GM21367 (cell line): ENCODE data around the gene ACTN3.
A peak's percentile ranks its signal among the peaks of the same experiment; 100 is the strongest.
"Not testable (repeated sequence)": the region's sequence is repeated elsewhere in the genome, so short reads cannot be mapped to it uniquely, and the experiment has no call there.

Experiments
- ATAC-seq: cut with Tn5 transposase; IDR thresholded peaks from one replicate; pipeline ENCODE4 v1.9.1; 2021; ENCODE audit not compliant: unreplicated experiment

The ACTN3 gene

DNA sequence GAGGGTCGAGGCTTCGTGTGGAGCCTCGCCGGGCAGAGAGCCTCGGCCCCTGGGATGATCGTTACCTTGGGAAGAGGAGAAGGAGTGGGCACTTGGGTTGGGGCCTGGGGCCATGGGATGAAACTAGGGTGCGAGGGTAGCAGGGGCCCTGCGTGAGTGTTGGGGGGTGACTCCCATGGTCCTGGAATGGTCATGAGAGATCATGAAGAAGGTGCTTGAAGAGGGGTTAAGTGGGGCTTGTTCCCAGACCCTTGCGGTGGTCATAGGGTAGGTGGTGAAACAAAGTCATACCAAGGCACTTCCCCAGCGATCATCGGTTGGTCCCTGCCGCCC, 46.6 kb downstream of the ACTN3 start:
- peak; percentile 6 for ATAC-seq

DNA sequence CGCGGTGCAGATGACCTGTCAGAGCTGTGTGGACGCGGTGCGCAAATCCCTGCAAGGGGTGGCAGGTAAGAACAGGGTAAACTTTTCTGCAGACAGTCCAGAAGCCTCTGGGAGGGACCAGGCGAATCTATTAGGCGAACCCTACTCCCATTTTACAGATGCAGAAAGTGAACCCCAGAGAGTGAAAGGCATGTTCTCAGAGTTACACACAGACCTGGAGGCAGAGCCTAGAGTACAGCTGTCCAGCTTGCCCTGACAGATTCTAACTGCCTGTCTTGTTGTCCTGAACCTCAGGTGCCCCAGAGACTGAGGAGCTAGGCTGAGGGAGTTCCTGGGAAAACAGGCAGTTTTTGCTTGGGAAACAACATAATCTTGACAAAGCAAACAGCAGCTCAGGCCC, 46.9 kb downstream of the ACTN3 start:
- ATAC-seq: no peak

DNA sequence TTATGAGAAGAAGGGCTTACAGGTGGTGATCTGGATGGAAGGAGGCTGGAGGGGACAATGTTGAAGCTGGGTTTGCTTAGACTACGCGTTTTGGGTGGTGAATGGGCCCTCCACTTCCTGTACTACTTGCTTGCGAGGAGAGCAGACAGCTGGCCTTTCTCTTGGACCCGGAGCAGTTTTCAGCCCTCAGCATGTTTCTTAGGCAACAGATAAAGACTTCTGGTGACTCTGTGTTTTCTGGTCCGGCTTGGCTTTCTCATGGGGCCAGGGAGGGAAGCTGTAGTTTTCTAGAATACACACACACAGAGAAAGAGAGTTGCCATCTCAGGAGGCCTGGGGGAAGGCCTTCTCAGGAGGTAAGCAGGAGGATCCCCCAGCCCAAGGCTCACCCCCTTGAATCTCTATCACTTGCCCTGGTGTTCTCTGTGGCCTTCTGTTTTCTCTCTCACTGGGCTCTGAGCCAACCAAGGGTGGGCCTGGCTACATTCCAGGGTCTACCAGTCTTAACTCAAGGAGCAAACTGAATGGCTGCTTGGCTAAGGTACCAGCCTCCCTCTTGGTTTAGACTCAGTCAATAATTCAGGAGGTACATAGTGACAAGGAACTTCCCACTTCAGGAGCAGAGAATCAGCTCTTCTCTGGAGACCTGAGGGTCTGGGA, 48.7 kb downstream of the ACTN3 start:
- no peak for ATAC-seq

DNA sequence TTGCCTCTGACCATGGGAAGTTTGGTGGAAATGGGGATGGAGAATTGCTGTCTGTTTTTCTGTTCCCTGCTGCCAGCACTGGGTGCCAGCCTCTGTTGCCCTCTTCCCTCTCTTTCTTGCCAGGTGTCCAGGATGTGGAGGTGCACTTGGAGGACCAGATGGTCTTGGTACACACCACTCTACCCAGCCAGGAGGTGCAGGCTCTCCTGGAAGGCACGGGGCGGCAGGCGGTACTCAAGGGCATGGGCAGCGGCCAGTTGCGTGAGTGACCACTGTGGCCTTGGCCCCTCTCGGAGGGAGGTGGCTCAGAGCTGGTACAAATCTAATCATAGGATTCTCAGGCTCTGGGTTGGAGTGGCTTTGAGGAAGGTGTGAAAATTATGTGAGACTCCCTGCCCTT, 52.3 kb downstream of the ACTN3 start:
- ATAC-seq: no peak

DNA sequence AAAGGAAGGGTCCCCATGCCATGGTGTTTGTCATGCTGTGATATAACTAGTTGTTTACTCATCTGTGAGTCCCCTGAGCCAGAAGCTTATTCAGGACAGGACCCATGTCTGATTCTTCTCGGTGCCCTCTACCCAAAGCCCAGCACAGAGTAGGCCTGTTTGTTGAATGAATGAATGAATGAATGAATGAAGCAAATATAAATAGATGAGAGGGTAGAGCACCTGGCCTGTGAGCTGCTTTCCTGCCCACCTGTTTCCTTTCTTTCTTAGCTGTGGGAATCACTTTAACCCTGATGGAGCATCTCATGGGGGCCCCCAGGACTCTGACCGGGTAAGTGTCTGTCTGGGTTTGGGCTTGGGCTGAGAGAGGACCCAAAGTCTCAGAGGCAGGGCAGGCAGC, 53.5 kb downstream of the ACTN3 start:
- no peak for ATAC-seq

DNA sequence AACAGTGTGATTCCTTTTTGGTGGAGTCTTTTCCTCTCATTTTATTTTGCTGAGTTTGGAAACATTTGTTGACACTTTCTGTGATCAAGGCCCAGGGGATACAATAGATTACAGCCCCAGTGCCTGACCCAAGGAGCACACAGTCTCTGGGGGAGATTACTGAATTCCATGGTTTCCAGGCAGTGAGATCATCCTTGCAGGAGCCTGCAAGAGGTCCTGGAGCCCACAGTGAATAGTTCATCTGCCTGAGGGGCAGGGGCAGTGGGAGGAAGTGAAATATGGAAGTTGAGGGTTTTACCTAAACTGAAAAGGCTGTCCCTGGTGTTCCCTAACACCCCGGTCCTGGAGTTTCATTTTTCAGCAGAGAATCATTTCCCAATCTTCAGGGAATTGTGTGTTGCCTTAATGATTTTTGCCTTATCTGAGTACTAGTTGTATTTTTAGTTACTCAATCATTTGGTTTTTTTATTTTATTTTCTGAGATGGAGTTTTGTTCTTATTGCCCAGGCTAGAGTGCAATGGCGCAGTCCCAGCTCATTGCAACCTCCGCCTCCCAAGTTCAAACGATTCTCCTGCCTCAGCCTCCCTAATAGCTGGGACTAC, 54.0 kb downstream of the ACTN3 start:
- no peak for ATAC-seq

DNA sequence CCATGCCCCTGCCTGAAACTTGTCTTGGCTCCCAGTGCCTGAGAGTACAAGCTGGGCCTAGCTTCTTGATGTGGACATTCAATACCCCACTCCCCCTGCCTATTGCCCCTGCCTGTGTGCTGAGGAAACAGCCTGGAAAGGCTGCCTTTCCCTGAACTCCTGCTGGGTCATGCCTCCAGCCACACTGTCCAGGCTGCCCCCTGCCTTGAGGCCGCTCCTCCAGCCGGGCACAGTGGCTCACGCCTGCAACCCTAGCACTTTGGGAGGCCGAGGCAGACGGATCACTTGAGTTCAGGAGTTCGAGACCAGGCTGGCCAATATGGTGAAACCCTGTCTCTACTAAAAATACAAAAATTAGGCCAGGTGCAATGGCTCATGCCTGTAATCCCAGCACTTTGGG, 56.4 kb downstream of the ACTN3 start:
- ATAC-seq: no peak

DNA sequence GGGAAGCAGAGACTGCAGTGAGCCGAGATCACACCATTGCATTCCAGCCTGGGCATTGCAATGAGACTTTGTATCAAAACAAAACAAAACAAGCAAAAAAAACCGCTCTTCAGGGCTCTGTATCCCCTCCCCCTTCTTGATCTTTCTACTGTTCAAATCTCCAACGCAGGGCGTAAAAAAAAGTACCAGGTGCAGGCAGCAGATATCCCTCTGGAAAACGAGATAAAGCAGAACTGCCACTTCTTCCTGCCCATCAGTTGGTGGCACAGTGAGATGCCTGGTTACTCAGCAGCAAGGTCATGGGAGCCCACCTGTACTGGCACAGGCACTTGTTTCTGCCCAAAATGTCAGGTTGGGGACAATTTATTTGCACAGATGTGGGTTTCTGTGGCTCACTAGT, 57.5 kb downstream of the ACTN3 start:
- ATAC-seq: no peak

DNA sequence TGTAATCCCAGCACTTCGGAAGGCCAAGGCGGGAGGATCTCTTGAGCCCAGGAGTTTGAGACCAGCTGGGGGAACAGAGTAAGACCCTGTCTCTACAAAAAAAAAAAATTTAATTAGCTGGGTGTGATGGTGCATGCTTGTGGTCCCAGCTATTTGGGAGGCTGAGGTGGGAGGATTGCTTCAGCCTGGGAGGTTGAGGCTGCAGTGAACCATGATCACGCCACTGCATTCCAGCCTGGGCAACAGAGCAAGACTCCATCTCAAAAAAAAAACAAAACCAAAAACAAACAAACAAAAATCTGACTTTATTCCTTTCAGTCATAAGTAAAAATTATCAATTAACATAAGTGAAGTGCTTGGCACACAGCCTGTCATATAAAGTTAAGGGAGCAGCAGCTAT, 59.9 kb downstream of the ACTN3 start:
- not testable (repeated sequence) for ATAC-seq

DNA sequence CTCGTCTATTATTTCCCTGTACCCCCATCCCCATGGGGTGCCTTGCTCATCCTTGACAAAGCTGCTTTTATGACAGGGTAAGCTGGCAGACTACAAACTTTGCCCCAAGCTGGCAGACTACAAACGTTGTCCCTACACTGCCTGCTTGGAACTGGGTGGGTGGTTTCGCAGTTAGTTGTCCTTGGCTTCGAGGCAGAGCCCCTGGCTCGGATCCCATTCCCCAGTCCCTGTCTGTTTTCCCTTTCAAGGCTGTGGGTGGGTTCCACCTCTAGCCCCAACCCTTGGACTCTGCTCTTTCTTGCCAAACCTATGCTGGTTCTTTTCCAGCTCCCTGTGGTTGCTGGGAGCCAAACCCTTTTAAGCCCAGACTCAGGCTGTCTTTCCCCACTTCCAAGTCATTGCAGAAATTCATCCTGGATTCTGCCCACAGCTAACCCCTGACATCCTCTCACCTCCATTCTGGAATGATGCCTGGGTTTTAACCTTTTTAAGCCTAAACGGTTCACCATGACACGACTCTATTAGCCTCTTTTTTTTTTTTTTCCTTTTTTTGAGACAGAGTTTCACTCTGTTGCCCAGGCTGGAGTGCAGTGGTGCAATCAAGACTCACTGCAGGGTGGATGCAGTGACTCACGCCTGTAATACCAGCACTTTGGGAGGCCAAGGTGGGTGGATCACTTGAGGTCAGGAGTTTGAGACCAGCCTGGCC, 60.6 kb downstream of the ACTN3 start:
- ATAC-seq: no peak

DNA sequence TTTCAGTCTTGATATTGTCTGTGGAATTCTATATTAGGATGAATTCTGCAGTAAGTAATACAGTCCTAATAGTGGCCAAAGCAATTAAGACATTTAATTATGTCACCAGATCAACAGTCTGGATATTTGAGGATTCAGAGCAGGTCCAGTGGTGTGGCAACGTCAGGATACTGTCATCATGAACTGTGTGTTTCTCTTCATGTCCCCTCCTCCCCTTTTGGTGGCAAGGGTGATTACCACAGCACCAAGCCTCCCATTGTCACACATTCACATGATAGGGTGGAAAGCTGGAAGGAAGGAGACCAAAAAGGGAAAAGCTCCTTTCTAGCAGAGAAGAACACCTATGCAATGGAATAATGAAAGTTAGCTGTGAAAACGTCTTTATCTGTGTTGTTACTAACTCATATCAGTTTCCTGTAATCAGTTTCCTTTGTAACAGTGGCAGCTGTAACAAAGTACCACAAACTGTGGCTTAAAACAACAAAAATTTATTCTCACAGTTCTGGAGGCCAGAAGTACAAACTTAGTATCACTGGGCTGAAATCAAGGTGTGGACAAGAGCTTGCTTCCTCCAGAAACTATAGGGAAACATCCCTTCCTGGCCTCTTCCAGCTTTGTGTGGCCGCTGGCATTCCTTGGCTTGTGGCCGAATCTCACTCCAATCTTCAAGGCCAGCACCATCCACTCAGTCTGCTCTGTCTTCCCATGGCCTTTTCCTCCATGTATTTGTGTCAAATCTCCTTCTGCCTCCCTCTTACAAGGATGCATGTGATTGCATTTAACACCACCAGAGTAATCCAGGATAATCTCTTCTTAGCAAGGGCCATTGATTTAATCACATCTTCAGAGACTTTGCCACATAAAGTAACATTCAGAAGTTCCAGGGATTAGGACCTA, 63.3 kb downstream of the ACTN3 start:
- no peak for ATAC-seq

DNA sequence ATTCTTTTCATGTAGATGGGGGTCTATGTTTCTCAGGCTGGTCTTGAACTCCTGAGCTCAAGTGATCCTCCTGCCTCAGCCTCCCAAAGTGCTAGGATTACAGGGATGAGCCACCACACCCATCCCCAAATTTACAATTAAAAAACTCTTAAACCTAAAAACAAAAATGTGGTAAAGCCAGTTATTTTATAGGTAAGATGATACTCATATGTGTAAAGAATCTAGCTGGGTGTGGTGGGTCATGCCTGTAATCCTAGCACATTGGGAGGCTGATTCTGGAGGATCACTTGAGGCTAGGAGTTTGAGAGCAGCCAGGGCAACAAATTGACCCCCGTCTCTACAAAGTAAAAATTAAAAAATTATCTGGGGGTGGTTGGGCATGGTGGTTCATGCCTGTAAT, 65.8 kb downstream of the ACTN3 start:
- ATAC-seq: no peak
